Stimulated activated CD4-positive, alpha-beta T cell treated with anti-CD3 and anti-CD28 coated beads, TNF-alpha, amount 100 ng/mL, for 4 hours (primary cell): Measurements from ENCODE around the gene ASRGL1.
"Not testable (repeated sequence)": the region's sequence is repeated elsewhere in the genome, so short reads cannot be mapped to it uniquely, and the experiment has no call there.

Source experiments
- DNase-seq, 3 experiments: peaks; one replicate each; pipeline ENCODE4 v3.0.0-alpha.2; 2020; ENCODE audit warnings: low read depth in 3 of 3

ASRGL1 gene

GRCh38 chr11:62337303-62338181, at the start of gene ASRGL1:
Gene ASRGL1 (plus strand): TSS chr11:62337448. CDS start chr11:62337978, 530 bp downstream.
- peak; percentile 64 to 66 (median 64) for DNase-seq

- no peak for DNase-seq
These were observed 41.7 kb upstream of the ASRGL1 start for GRCh38 chr11:62295504-62295903.

GRCh38 chr11:62298975-62299374, 38.3 kb upstream of the ASRGL1 start, which contains the start of gene SCGB1D4:
Gene SCGB1D4 (minus strand): TSS chr11:62299075. CDS start chr11:62299010, 65 bp downstream.
- DNase-seq: no peak

- DNase-seq: no peak
These were observed 31.0 kb upstream of the ASRGL1 start for GRCh38 chr11:62306227-62306626.

GRCh38 chr11:62307950-62308349, 29.3 kb upstream of the ASRGL1 start:
- no peak for DNase-seq

- DNase-seq: no peak
These were observed 27.3 kb upstream of the ASRGL1 start for GRCh38 chr11:62309991-62310390.

GRCh38 chr11:62315431-62315830, 21.8 kb upstream of the ASRGL1 start:
- DNase-seq: no peak

GRCh38 chr11:62322524-62322923, 14.7 kb upstream of the ASRGL1 start:
- DNase-seq: no peak

- peak in 1 of 3 experiments; percentile 43 for DNase-seq
These were observed 12.3 kb upstream of the ASRGL1 start for GRCh38 chr11:62324731-62325556.

- DNase-seq: not testable (repeated sequence)
These were observed 11.5 kb upstream of the ASRGL1 start for GRCh38 chr11:62325781-62326180.

GRCh38 chr11:62326719-62327118, 10.5 kb upstream of the ASRGL1 start:
- DNase-seq: not testable (repeated sequence)

- DNase-seq: not testable (repeated sequence)
These were observed 9.7 kb upstream of the ASRGL1 start for GRCh38 chr11:62327541-62327940.

- not testable (repeated sequence) for DNase-seq
These were observed 6.0 kb upstream of the ASRGL1 start for GRCh38 chr11:62331264-62331663.

- no peak for DNase-seq
These were observed 3.5 kb upstream of the ASRGL1 start for GRCh38 chr11:62333768-62334167.

- not testable (repeated sequence) for DNase-seq
These were observed 322 bp upstream of the ASRGL1 start for GRCh38 chr11:62336949-62337302.

GRCh38 chr11:62338218-62338617, 970 bp downstream of the ASRGL1 start:
- DNase-seq: no peak

- DNase-seq: peak in 1 of 3 experiments; percentile 11
These were observed 3.1 kb downstream of the ASRGL1 start for GRCh38 chr11:62340269-62340901.

- DNase-seq: no peak
These were observed 4.3 kb downstream of the ASRGL1 start for GRCh38 chr11:62341588-62341987.

- DNase-seq: not testable (repeated sequence)
These were observed 6.5 kb downstream of the ASRGL1 start for GRCh38 chr11:62343646-62344190.

GRCh38 chr11:62344210-62344609, 7.0 kb downstream of the ASRGL1 start:
- no peak for DNase-seq

GRCh38 chr11:62345861-62346260, 8.6 kb downstream of the ASRGL1 start:
- DNase-seq: no peak
